ENCODE results near the gene ESYT2. TPM values are rescaled to one million over a fixed set of nuclear protein-coding genes. Genes with fewer than 3 reads are reported as not detected.
"Not testable (repeated sequence)": the region's sequence is repeated elsewhere in the genome, so short reads cannot be mapped to it uniquely, and the experiment has no call there.

ESYT2 gene, protein sequence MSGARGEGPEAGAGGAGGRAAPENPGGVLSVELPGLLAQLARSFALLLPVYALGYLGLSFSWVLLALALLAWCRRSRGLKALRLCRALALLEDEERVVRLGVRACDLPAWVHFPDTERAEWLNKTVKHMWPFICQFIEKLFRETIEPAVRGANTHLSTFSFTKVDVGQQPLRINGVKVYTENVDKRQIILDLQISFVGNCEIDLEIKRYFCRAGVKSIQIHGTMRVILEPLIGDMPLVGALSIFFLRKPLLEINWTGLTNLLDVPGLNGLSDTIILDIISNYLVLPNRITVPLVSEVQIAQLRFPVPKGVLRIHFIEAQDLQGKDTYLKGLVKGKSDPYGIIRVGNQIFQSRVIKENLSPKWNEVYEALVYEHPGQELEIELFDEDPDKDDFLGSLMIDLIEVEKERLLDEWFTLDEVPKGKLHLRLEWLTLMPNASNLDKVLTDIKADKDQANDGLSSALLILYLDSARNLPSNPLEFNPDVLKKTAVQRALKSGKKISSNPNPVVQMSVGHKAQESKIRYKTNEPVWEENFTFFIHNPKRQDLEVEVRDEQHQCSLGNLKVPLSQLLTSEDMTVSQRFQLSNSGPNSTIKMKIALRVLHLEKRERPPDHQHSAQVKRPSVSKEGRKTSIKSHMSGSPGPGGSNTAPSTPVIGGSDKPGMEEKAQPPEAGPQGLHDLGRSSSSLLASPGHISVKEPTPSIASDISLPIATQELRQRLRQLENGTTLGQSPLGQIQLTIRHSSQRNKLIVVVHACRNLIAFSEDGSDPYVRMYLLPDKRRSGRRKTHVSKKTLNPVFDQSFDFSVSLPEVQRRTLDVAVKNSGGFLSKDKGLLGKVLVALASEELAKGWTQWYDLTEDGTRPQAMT
- total RNA-seq: 59.6 and 61.2 TPM in 2 replicates
- 29.4 and 33.4 TPM in 2 replicates for polyA plus RNA-seq

DNA sequence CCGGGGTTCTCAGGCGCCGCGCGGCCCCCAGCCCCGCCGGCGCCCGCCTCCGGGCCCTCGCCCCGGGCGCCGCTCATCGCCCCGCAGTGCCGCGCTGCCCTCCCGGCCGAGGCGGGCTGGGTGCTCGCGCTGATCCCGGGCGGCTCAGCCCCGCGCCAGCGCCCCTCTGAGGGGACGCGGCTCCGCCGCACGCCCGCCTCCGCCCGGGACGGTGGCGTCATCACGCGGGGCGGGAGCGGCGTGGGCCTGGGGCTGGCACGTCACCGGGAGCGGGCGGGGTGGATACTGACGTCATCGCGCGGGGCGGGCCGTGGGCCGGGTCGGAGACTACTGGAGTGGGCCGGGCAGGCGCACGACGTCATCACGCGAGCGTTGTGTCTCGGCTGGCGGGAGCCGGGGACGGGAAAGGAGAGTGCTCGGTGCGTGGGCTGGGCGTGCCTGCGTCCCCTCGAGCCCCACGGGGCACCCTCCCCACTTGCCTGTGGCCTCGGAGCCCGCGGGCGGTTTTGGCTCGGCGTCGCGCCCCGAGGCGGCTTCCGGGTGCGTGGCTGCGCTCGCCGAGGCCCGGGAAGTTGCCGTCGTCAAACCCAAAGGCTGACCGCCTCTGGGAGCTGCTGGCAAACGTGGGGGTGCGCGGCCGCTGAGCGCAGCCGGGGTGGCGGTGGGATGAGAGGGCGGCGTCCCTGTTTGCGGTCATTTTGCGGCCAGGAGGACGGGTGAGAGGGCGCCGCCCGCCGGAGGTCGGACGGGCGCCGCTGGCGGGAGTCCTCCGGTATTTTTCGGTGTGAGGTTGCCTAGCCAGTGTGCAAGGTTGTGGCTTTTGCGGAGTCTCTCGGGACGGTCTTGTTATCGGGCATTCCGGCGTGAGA is at the start of gene ESYT2:
TSS of gene ESYT2 (minus strand) at position 168 of the 869 bp plus-strand sequence. CDS start at position 77, 91 bp downstream.
- peak within 1 kb of the TSS; percentile 100 for H3K27ac ChIP-seq
- peak within 1 kb of the TSS; percentile 91 for H3K4me3 ChIP-seq
- peaks cover 19% of the 10 kb centered on the region for H4K20me1 ChIP-seq (ENCODE audit: insufficient read depth, poor library complexity, severe bottlenecking)
- peak within 1 kb of the TSS; percentile 89 for H3K4me2 ChIP-seq
- peak; percentile 99 for DNase-seq (ENCODE audit: low spot score)
- H3K9me2 ChIP-seq (replicated peaks; ENCODE audit: insufficient read depth): no peaks in the 10 kb centered on the region
- no peaks in the 10 kb centered on the region for H3K36me3 ChIP-seq (replicated peaks; ENCODE audit: insufficient read depth, low read depth)
- H3K9me3 ChIP-seq (ENCODE audit: low read depth): no peaks in the 10 kb centered on the region
- no peaks in the 10 kb centered on the region for H3K27me3 ChIP-seq
- TF ChIP-seq, protein P1, sequence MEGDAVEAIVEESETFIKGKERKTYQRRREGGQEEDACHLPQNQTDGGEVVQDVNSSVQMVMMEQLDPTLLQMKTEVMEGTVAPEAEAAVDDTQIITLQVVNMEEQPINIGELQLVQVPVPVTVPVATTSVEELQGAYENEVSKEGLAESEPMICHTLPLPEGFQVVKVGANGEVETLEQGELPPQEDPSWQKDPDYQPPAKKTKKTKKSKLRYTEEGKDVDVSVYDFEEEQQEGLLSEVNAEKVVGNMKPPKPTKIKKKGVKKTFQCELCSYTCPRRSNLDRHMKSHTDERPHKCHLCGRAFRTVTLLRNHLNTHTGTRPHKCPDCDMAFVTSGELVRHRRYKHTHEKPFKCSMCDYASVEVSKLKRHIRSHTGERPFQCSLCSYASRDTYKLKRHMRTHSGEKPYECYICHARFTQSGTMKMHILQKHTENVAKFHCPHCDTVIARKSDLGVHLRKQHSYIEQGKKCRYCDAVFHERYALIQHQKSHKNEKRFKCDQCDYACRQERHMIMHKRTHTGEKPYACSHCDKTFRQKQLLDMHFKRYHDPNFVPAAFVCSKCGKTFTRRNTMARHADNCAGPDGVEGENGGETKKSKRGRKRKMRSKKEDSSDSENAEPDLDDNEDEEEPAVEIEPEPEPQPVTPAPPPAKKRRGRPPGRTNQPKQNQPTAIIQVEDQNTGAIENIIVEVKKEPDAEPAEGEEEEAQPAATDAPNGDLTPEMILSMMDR (IDR thresholded peaks at IDR 0.05; ENCODE audit: poor library complexity): peak; percentile 27
- TF ChIP-seq EZH2phosphoT487 (IDR thresholded peaks at IDR 0.05; ENCODE audit: low read depth, severe bottlenecking, unreplicated experiment): no peak
- H3K79me2 ChIP-seq: peaks cover 39% of the 10 kb centered on the region
- peaks cover 13% of the 10 kb centered on the region for H3K4me1 ChIP-seq (ENCODE audit: insufficient read depth)
- peak within 1 kb of the TSS; percentile 85 for H2AFZ ChIP-seq
- under 1% methylated on average over 54 of the region's 120 CpGs for WGBS (ENCODE audit: low lambda C conversion rate, missing lambda C conversion rate)

DNA sequence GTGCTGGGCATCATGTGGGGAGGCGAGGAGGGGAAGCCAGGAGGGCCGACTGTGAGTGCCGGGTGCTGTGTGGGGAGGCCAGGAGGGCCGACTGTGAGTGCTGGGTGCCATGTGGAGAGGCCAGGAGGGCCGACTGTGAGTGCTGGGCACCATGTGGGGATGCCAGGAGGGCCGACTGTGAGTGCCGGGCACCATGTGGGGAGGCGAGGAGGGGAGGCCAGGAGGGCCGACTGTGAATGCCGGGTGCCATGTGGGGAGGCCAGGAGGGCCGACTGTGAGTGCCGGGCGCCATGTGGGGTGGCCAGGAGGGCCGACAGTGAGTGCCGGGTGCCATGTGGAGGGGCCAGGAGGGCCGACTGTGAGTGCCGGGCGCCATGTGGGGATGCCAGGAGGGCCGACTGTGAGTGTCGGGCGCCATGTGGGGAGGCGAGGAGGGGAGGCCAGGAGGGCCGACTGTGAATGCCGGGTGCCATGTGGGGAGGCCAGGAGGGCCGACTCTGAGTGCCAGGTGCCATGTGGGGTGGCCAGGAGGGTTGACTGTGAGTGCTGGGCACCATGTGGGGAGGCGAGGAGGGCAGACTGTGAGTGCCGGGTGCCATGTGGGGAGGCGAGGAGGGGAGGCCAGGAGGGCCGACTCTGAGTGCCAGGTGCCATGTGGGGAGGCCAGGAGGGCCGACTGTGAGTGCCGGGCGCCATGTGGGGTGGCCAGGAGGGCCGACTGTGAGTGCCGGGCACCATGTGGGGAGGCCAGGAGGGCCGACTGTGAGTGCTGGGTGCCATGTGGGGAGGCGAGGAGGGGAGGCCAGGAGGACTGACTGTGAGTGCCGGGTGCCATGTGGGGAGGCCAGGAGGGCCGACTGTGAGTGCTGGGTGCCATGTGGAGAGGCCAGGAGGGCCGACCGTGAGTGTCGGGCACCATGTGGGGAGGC is 49.1 kb upstream of the ESYT2 start:
- not testable (repeated sequence) for H3K27me3 ChIP-seq

DNA sequence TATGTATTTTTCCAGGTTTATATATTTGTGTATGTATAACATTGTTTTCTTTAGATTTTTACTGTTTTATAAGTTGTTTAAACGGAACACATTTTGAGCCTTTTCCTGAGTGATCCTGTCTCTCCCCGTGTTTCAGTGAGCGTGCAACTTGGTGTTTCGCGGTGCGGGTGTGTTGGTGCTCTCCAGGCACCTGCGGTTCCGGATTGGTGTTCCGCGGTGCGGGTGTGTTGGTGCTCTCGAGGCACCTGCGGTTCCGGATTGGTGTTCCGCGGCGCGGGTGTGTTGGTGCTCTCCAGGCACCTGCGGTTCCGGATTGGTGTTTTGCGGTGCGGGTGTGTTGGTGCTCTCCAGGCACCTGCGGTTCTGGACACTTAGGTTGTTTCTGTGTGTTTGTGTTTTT is 47.7 kb upstream of the ESYT2 start:
- Histone ChIP-seq H3K9me3 (ENCODE audit: low read depth) (no peaks in the 10 kb centered on the region), H3K27ac (no peak overlapping the region), H3K4me3 (no peak overlapping the region), H3K4me2 (no peak overlapping the region), H3K4me1 (ENCODE audit: insufficient read depth) (no peaks in the 10 kb centered on the region), H2AFZ (no peak overlapping the region), H4K20me1 (ENCODE audit: insufficient read depth, poor library complexity, severe bottlenecking) (no peaks in the 10 kb centered on the region), H3K79me2 (peaks cover 5% of the 10 kb centered on the region), H3K36me3 (replicated peaks; ENCODE audit: insufficient read depth, low read depth) (no peaks in the 10 kb centered on the region), H3K27me3 (no peaks in the 10 kb centered on the region), H3K9me2 (replicated peaks; ENCODE audit: insufficient read depth) (no peaks in the 10 kb centered on the region)
- TF ChIP-seq EZH2phosphoT487 (IDR thresholded peaks at IDR 0.05; ENCODE audit: low read depth, severe bottlenecking, unreplicated experiment): no peak
- no peak for TF ChIP-seq EZH2 (IDR thresholded peaks at IDR 0.05; ENCODE audit: borderline replicate concordance)
- TF ChIP-seq, protein P1 (IDR thresholded peaks at IDR 0.05; ENCODE audit: poor library complexity): no peak
- DNase-seq (ENCODE audit: low spot score): no peak
- WGBS (ENCODE audit: low lambda C conversion rate, missing lambda C conversion rate): 98% methylated on average over 21 of the region's 23 CpGs

More for the DNA sequence above, 49.1 kb upstream of the ESYT2 start:
- H3K4me2 ChIP-seq; H3K9me3 ChIP-seq (ENCODE audit: low read depth); H3K4me3 ChIP-seq; H4K20me1 ChIP-seq (ENCODE audit: insufficient read depth, poor library complexity, severe bottlenecking); H3K27ac ChIP-seq; H2AFZ ChIP-seq; H3K9me2 ChIP-seq (replicated peaks; ENCODE audit: insufficient read depth); H3K79me2 ChIP-seq; H3K4me1 ChIP-seq (ENCODE audit: insufficient read depth); H3K36me3 ChIP-seq (replicated peaks; ENCODE audit: insufficient read depth, low read depth); DNase-seq (ENCODE audit: low spot score): not testable (repeated sequence)
- WGBS (ENCODE audit: low lambda C conversion rate, missing lambda C conversion rate): 99% methylated on average over 14 of the region's 41 CpGs

Measured in hepatocyte (in vitro differentiated cells).